A204.1 (cell line): ENCODE data around the gene C7orf57.
"Not testable (repeated sequence)": the region's sequence is repeated elsewhere in the genome, so short reads cannot be mapped to it uniquely, and the experiment has no call there.

Experiments used
- FAIRE-seq: peaks from 2 replicates; lab custom pipeline; 2012; peaks lifted over from hg19 to GRCh38; lab: Jason Lieb, UNC

Gene C7orf57

GRCh38 chr7:48035301-48035966 lies at the start of gene C7orf57:
Gene C7orf57 (plus strand): TSS chr7:48035543. CDS start chr7:48036309, 766 bp downstream.
- FAIRE-seq = no peak

GRCh38 chr7:47988496-47989386 lies 46.6 kb upstream of the C7orf57 start:
- no peak for FAIRE-seq

- FAIRE-seq = not testable (repeated sequence)
Observed at GRCh38 chr7:47989607-47990400, 45.5 kb upstream of the C7orf57 start.

GRCh38 chr7:47990592-47990991 lies 44.8 kb upstream of the C7orf57 start:
- no peak for FAIRE-seq

GRCh38 chr7:47991270-47991669 lies 44.1 kb upstream of the C7orf57 start:
- no peak for FAIRE-seq

- FAIRE-seq = no peak
Observed at GRCh38 chr7:47991741-47992311, 43.5 kb upstream of the C7orf57 start.

GRCh38 chr7:47992446-47992845 lies 42.9 kb upstream of the C7orf57 start:
- FAIRE-seq = no peak

- no peak for FAIRE-seq
Observed at GRCh38 chr7:47999413-47999812, 35.9 kb upstream of the C7orf57 start.

GRCh38 chr7:48000164-48000563 lies 35.2 kb upstream of the C7orf57 start:
- not testable (repeated sequence) for FAIRE-seq

GRCh38 chr7:48004032-48004431 lies 31.3 kb upstream of the C7orf57 start:
- no peak for FAIRE-seq

GRCh38 chr7:48004638-48005037 lies 30.7 kb upstream of the C7orf57 start:
- FAIRE-seq = no peak

GRCh38 chr7:48006866-48007265 lies 28.5 kb upstream of the C7orf57 start:
- FAIRE-seq = no peak

GRCh38 chr7:48009257-48009656 lies 26.1 kb upstream of the C7orf57 start:
- no peak for FAIRE-seq

GRCh38 chr7:48009954-48010353 lies 25.4 kb upstream of the C7orf57 start:
- no peak for FAIRE-seq

- no peak for FAIRE-seq
Observed at GRCh38 chr7:48011323-48011722, 24.0 kb upstream of the C7orf57 start.

- FAIRE-seq = no peak
Observed at GRCh38 chr7:48011951-48012350, 23.4 kb upstream of the C7orf57 start.

GRCh38 chr7:48016641-48017040 lies 18.7 kb upstream of the C7orf57 start:
- no peak for FAIRE-seq

GRCh38 chr7:48017674-48018073 lies 17.7 kb upstream of the C7orf57 start:
- FAIRE-seq = no peak

- FAIRE-seq = no peak
Observed at GRCh38 chr7:48025624-48026023, 9.7 kb upstream of the C7orf57 start.

- no peak for FAIRE-seq
Observed at GRCh38 chr7:48028938-48029337, 6.4 kb upstream of the C7orf57 start, which contains the start of gene SUN3. Gene SUN3 (minus strand): TSS chr7:48029107. CDS start chr7:48028938, 169 bp downstream.

GRCh38 chr7:48031111-48031510 lies 4.2 kb upstream of the C7orf57 start:
- FAIRE-seq = no peak

- no peak for FAIRE-seq
Observed at GRCh38 chr7:48033922-48034321, 1.4 kb upstream of the C7orf57 start.
